ENCODE measurements around the gene IFITM10.
A peak's percentile ranks its signal among the peaks of the same experiment; 100 is the strongest.

The IFITM10 gene

GRCh38 chr11:1705126-1706052 lies 45.0 kb downstream of the IFITM10 start:
- no peak overlapping the region for H3K4me3 ChIP-seq (ENCODE audit: low read depth, low read length)
- peak; percentile 13 for DNase-seq (ENCODE audit: low read depth)
- TF ChIP-seq CTCF (IDR thresholded peaks at IDR 0.05; ENCODE audit: low read depth, low read length, missing control alignments) = no peak
- in situ Hi-C loops (cut with HindIII; ENCODE audit: low sequenced_read_pairs) = loop anchor here (10.0 kb wide), 1 partner anchor 69 kb away; no protein-coding TSS in a partner anchor

GRCh38 chr11:1703146-1703545 lies 47.2 kb downstream of the IFITM10 start:
- H3K4me3 ChIP-seq (ENCODE audit: low read depth, low read length) = no peak overlapping the region
- TF ChIP-seq CTCF (IDR thresholded peaks at IDR 0.05; ENCODE audit: low read depth, low read length, missing control alignments) = no peak
- no peak for DNase-seq (ENCODE audit: low read depth)
- in situ Hi-C loops (cut with HindIII; ENCODE audit: low sequenced_read_pairs) = loop anchor here (10.0 kb wide), 1 partner anchor 72 kb away; no protein-coding TSS in a partner anchor

- H3K4me3 ChIP-seq (ENCODE audit: low read depth, low read length) = no peak overlapping the region
- TF ChIP-seq CTCF (IDR thresholded peaks at IDR 0.05; ENCODE audit: low read depth, low read length, missing control alignments) = no peak
- no peak for DNase-seq (ENCODE audit: low read depth)
- in situ Hi-C loops (cut with HindIII; ENCODE audit: low sequenced_read_pairs) = loop anchor here (10.0 kb wide), 1 partner anchor 72 kb away; no protein-coding TSS in a partner anchor
Observed at GRCh38 chr11:1702506-1702905, 47.9 kb downstream of the IFITM10 start.

DNA sequence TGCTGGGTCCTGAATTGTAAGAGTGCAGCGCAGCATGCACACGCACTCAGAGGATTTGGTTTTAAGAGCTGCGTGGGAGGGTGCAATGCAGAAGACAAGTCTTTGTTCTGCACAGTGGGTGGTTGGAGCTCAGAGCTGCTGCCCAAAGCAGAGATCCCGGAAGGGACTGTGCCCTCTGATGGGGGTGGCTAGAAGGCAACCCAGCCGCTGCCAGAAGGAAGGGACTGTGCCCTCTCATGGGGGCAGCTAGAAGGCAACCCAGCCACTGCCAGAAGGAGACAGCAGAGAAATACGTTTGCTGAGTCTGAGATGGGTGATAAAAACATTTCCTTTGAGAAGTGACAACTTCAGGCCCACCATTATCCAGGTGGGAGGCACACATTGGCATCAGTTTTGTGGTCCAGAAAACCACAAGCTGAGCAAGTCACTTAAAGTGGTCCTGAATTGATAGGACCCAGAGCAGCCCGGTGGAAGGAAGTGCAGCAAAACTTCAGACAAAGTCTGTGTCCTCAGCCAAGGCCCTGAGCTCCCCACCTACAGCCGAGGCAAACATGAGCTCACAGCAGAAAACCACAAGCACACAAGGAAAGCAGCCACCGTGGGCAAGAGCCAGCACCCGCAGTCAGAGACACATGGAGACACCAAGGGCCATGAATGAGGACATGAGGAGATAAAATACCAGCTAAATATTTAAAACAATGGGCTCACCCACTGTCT lies 49.1 kb downstream of the IFITM10 start:
- in situ Hi-C loops (cut with HindIII; ENCODE audit: low sequenced_read_pairs) = loop anchor here (10.0 kb wide), 1 partner anchor 74 kb away; no protein-coding TSS in a partner anchor
- DNase-seq (ENCODE audit: low read depth) = no peak
- no peak overlapping the region for H3K4me3 ChIP-seq (ENCODE audit: low read depth, low read length)
- TF ChIP-seq CTCF (IDR thresholded peaks at IDR 0.05; ENCODE audit: low read depth, low read length, missing control alignments) = no peak

- no peak for DNase-seq (ENCODE audit: low read depth)
- no peak for TF ChIP-seq CTCF (IDR thresholded peaks at IDR 0.05; ENCODE audit: low read depth, low read length, missing control alignments)
- no peak overlapping the region for H3K4me3 ChIP-seq (ENCODE audit: low read depth, low read length)
- in situ Hi-C loops (cut with HindIII; ENCODE audit: low sequenced_read_pairs) = loop anchor here (10.0 kb wide), 1 partner anchor 75 kb away; no protein-coding TSS in a partner anchor
Observed at GRCh38 chr11:1699771-1700170, 50.6 kb downstream of the IFITM10 start.

Data from astrocyte of the cerebellum (primary cell).